Progenitor cell of endocrine pancreas (in vitro differentiated cells): ENCODE data around the gene PXDN. TPM values are rescaled to one million over a fixed set of nuclear protein-coding genes. Genes with fewer than 3 reads are reported as not detected.
"Not testable (repeated sequence)": the region's sequence is repeated elsewhere in the genome, so short reads cannot be mapped to it uniquely, and the experiment has no call there.

Experiments
- DNase-seq: peaks from one replicate; pipeline ENCODE4 v3.0.0; 2021; ENCODE audit warnings: low spot score; ENCODE audit not compliant: unreplicated experiment
- H3K27ac Mint-ChIP-seq: 2 replicates; pipeline ENCODE4 v1.8.0; 2021; ENCODE audit warnings: mild to moderate bottlenecking, moderate library complexity, mixed read lengths
- H3K27me3 Mint-ChIP-seq: 2 replicates; pipeline ENCODE4 v1.8.0; 2021; ENCODE audit warnings: mixed read lengths
- H3K36me3 Mint-ChIP-seq: 2 replicates; pipeline ENCODE4 v1.8.0; 2022; ENCODE audit warnings: mixed read lengths; ENCODE audit not compliant: insufficient read depth
- H3K4me1 Mint-ChIP-seq: 2 replicates; pipeline ENCODE4 v1.8.0; 2021; ENCODE audit warnings: low read depth, mixed read lengths
- H3K4me3 Mint-ChIP-seq: 2 replicates; pipeline ENCODE4 v1.8.0; 2021; ENCODE audit warnings: low read depth, mild to moderate bottlenecking, moderate library complexity, mixed read lengths
- H3K9me3 Mint-ChIP-seq: 2 replicates; pipeline ENCODE4 v1.8.0; 2021; ENCODE audit warnings: low read depth, mixed read lengths
- total RNA-seq: library from RNA; stranded (reverse); gene quantifications from 2 replicates; pipeline ENCODE4 v1.2.1, GENCODE V29; 2021
- TF ChIP-seq, protein P1 (sequence below): fragments of 200-600 bp; sonication (generic); IDR thresholded peaks from one replicate; pipeline ENCODE4 v1.5.0; 2021; ENCODE audit warnings: antibody characterized with exemption, mild to moderate bottlenecking; ENCODE audit not compliant: unreplicated experiment

Gene PXDN
- total RNA-seq, 1 donor from 2014 or later, result 256 TPM

DNA sequence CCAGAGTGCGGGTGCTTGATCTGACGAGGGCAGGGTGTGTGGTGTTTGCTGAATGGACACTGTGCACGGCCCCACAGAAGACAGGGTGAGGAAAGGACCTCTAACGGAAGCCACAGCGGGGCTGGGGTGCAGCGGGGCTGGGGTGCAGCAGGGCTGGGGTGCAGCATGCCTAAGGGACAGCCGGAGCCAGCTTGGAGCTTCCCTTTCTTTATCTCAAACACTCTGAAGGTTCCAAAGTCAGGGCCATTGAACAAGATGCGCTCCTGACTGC is 35.0 kb downstream of the PXDN start:
- TF ChIP-seq, protein P1, sequence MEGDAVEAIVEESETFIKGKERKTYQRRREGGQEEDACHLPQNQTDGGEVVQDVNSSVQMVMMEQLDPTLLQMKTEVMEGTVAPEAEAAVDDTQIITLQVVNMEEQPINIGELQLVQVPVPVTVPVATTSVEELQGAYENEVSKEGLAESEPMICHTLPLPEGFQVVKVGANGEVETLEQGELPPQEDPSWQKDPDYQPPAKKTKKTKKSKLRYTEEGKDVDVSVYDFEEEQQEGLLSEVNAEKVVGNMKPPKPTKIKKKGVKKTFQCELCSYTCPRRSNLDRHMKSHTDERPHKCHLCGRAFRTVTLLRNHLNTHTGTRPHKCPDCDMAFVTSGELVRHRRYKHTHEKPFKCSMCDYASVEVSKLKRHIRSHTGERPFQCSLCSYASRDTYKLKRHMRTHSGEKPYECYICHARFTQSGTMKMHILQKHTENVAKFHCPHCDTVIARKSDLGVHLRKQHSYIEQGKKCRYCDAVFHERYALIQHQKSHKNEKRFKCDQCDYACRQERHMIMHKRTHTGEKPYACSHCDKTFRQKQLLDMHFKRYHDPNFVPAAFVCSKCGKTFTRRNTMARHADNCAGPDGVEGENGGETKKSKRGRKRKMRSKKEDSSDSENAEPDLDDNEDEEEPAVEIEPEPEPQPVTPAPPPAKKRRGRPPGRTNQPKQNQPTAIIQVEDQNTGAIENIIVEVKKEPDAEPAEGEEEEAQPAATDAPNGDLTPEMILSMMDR, result no peak
- no peak for DNase-seq
- Mint-ChIP-seq H3K27ac (no peak overlapping the region), H3K36me3 (peaks cover 1% of the 10 kb centered on the region), H3K9me3 (no peaks in the 10 kb centered on the region), H3K4me3 (no peak overlapping the region), H3K4me1 (peaks cover 24% of the 10 kb centered on the region), H3K27me3 (no peaks in the 10 kb centered on the region)

DNA sequence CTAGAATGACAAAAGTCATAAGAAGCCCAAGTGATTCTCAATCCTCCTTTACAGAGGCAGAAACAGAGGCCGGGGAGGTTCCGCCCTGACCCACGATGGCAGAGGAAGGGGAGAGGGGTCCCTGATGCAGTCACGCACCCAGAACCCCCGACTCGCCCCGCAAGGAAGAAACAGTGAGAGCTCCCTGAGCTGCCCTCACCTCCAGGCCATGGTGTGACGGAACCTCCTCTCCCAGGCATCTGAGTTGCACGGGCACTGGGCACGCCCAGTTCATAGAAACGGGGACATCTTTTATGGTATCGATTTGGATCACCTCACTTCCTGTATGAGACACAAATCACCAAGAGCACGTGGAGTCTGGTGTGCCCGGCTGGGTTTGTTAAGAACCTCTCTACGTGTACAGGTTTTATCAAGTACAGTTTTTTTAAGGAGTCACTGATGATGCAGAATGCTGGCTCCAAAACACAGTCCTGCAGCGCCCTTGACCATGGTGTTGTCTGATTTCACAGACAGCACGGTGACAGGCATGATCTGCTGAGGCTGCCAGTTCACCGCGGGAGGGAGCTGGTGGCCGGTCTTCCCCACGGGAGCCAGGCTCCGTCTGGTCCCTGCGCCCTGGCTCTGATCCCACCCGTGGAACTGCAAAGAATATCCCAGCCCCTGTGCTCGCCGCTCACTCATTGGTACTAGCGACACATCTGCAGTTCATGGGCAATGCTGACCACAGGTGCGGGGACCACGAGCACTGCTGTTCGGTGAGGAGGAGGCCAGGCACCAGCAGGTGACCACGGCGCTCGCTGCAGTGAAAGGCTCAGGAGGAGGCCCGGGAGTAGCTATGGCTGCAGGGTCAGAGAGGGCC is 35.6 kb downstream of the PXDN start:
- TF ChIP-seq, protein P1, result no peak

GRCh38 chr2:1707771-1708418 is 36.4 kb downstream of the PXDN start:
- H3K9me3 Mint-ChIP-seq, result no peaks in the 10 kb centered on the region
- DNase-seq, result no peak
- TF ChIP-seq, protein P1, result no peak
- H3K4me1 Mint-ChIP-seq, result peaks cover 21% of the 10 kb centered on the region
- H3K4me3 Mint-ChIP-seq, result no peak overlapping the region
- H3K27ac Mint-ChIP-seq, result peak overlapping the region; percentile 33
- no peaks in the 10 kb centered on the region for H3K36me3 Mint-ChIP-seq
- H3K27me3 Mint-ChIP-seq, result no peaks in the 10 kb centered on the region

More for the DNA sequence above, 35.6 kb downstream of the PXDN start:
- no peaks in the 10 kb centered on the region for H3K36me3 Mint-ChIP-seq
- peak overlapping the region; percentile 33 for H3K27ac Mint-ChIP-seq
- no peak overlapping the region for H3K4me3 Mint-ChIP-seq
- DNase-seq, result no peak
- no peaks in the 10 kb centered on the region for H3K27me3 Mint-ChIP-seq
- H3K4me1 Mint-ChIP-seq, result peaks cover 21% of the 10 kb centered on the region
- H3K9me3 Mint-ChIP-seq, result no peaks in the 10 kb centered on the region

DNA sequence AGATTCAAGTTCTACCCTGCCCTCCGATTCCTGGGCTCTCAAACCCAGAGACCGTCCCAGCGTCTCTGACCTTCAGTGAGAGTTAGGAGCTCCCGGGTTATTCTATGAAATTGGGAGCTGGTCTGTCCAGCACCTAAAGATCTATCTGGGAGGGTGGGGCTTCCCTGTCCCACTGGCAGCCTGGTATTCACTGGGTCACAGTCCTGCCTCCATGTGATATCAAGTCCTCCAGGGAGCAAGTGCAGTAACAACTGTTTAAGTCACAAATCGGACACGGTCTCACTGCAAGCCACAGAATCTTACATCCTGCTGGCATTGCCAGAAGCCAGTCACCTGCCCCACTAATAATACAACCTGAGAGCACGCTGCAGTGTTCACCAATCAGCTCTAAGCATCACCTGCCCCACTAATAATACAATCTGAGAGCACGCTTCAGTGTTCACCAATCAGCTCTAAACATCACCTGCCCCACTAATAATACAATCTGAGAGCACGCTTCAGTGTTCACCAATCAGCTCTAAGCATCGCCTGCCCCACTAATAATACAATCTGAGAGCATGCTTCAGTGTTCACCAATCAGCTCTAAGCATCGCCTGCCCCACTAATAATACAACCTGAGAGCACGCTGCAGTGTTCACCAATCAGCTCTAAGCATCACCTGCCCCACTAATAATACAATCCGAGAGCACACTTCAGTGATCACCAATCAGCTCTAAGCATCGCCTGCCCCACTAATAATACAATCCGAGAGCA is 38.0 kb downstream of the PXDN start:
- H3K36me3 Mint-ChIP-seq, H3K27me3 Mint-ChIP-seq, H3K9me3 Mint-ChIP-seq, H3K4me3 Mint-ChIP-seq, H3K27ac Mint-ChIP-seq, DNase-seq: not testable (repeated sequence)
- peaks cover 31% of the 10 kb centered on the region for H3K4me1 Mint-ChIP-seq

DNA sequence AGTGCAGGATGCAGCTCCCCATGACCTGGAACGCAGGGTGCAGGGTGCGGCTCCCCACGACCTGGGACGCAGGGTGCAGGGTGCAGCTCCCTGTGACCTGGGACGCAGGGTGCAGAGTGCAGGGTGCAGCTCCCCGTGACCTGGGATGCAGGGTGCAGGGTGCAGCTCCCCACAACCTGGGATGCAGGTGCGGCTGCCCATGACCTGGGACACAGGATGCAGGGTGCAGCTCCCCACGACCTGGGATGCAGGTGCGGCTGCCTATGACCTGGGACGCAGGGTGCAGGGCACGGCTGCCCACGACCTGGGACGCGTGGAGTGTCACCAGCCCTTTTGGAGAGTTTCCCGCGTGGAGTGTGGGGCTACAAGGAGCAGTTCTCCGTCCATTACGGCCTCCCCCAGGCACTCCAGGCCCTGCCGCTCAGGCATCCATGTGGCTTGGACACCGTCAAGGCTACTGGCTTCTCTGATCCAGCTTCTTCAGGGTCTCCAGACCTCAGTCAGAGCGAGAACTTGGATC is 38.7 kb downstream of the PXDN start:
- DNase-seq, result no peak
- Mint-ChIP-seq H3K9me3 (no peaks in the 10 kb centered on the region), H3K4me1 (peaks cover 33% of the 10 kb centered on the region), H3K36me3 (peaks cover 2% of the 10 kb centered on the region), H3K27me3 (no peaks in the 10 kb centered on the region), H3K4me3 (no peak overlapping the region), H3K27ac (no peak overlapping the region)
- TF ChIP-seq, protein P1, result no peak
